HepG2 (cell line): ENCODE measurements around the gene HNRNPL. TPM values are rescaled to one million over a fixed set of nuclear protein-coding genes. Genes with fewer than 3 reads are reported as not detected.

Experiments used
- CENPT ChIP-seq: sonication (generic); formaldehyde crosslinking; IDR thresholded peaks from 2 replicates; pipeline ENCODE4 v1.8.0; 2022; ENCODE audit warnings: low read depth, mild to moderate bottlenecking, moderate library complexity, missing genetic modification reagents
- HOXA5 ChIP-seq: sonication (generic); formaldehyde crosslinking; IDR thresholded peaks from 2 replicates; pipeline ENCODE4 v1.4.0; 2020; ENCODE audit warnings: missing genetic modification reagents
- PHF20 ChIP-seq: sonication (generic); formaldehyde crosslinking; IDR thresholded peaks from 2 replicates; pipeline ENCODE4 v1.5.0; 2020; ENCODE audit warnings: mild to moderate bottlenecking, missing genetic modification reagents
- SSRP1 ChIP-seq: IDR thresholded peaks from 2 replicates; pipeline ENCODE4 v1.6.1; 2016; ENCODE audit warnings: control low read depth
- ZFP62 ChIP-seq: sonication (generic); formaldehyde crosslinking; IDR thresholded peaks from 2 replicates; pipeline ENCODE4 v1.4.0; 2020; ENCODE audit warnings: missing genetic modification reagents
- ZFX ChIP-seq: sonication (generic); formaldehyde crosslinking; IDR thresholded peaks from 2 replicates; pipeline ENCODE4 v1.4.0; 2020; ENCODE audit warnings: mild to moderate bottlenecking, low read depth, missing genetic modification reagents, moderate library complexity
- ZFY ChIP-seq: sonication (generic); formaldehyde crosslinking; IDR thresholded peaks from 2 replicates; pipeline ENCODE4 v1.4.0; 2020; ENCODE audit warnings: missing genetic modification reagents
- ZNF747 ChIP-seq: sonication (generic); formaldehyde crosslinking; IDR thresholded peaks from 2 replicates; pipeline ENCODE4 v1.8.1; 2023; ENCODE audit warnings: missing genetic modification reagents, mild to moderate bottlenecking, borderline replicate concordance
- ZSCAN25 ChIP-seq: sonication (generic); formaldehyde crosslinking; IDR thresholded peaks from 2 replicates; pipeline ENCODE4 v1.8.0; 2022; ENCODE audit warnings: mild to moderate bottlenecking, missing genetic modification reagents
- polyA plus RNA-seq, 8 experiments: library from polyadenylated mRNA; depleted of rRNA in 3 of 8; stranded (reverse) in 7 of 8; unstranded in 1 of 8; fragments of >200 nt; fragmentation: Illumina TruSeq in 4 of 8; extraction: Trizol in 4 of 8; gene quantifications; 2 replicates each; pipeline versions ENCODE4 v1.2.1 to v1.2.3, GENCODE V29; 2011 to 2016; ENCODE audit warnings: low read depth in 4 of 8, missing spikeins in 1 of 8, mixed read lengths in 1 of 8; ENCODE audit not compliant: insufficient read depth in 1 of 8
- total RNA-seq, 5 experiments: library from RNA; depleted of rRNA; stranded (reverse); fragments of >200 nt; fragmentation: Illumina TruSeq; extraction: Trizol; gene quantifications; 2 replicates each; pipeline ENCODE4 v1.2.3, GENCODE V29; 2016; ENCODE audit warnings: low read depth in 1 of 5
- TF ChIP-seq, protein P1 (sequence below): sonication (generic); formaldehyde crosslinking; IDR thresholded peaks from 2 replicates; pipeline ENCODE4 v1.8.0; 2022; ENCODE audit warnings: missing genetic modification reagents, mild to moderate bottlenecking, inconsistent platforms, borderline replicate concordance
- TF ChIP-seq, protein P2 (sequence below): sonication (generic); formaldehyde crosslinking; IDR thresholded peaks from 2 replicates; pipeline ENCODE4 v1.4.0; 2020; ENCODE audit warnings: mild to moderate bottlenecking, missing genetic modification reagents
- TF ChIP-seq, protein P3 (sequence below): sonication (generic); formaldehyde crosslinking; conservative IDR thresholded peaks from 2 replicates; pipeline ENCODE4 v1.4.0; 2020; ENCODE audit warnings: mild to moderate bottlenecking, missing genetic modification reagents, moderate library complexity
- TF ChIP-seq, protein P4 (sequence below): sonication (generic); formaldehyde crosslinking; IDR thresholded peaks from 2 replicates; pipeline ENCODE4 v1.8.0; 2022; ENCODE audit warnings: mild to moderate bottlenecking, missing genetic modification reagents; ENCODE audit not compliant: insufficient replicate concordance
- TF ChIP-seq, protein P5 (sequence below): sonication (generic); formaldehyde crosslinking; IDR thresholded peaks from 2 replicates; pipeline ENCODE4 v1.4.0; 2020; ENCODE audit warnings: mild to moderate bottlenecking, missing genetic modification reagents

HNRNPL gene
- total and polyA plus RNA-seq, 2 of the 13 experiments (the other 11 are each of a cell fraction or from before 2014, with no cell fraction given) = 156 to 278 TPM

DNA sequence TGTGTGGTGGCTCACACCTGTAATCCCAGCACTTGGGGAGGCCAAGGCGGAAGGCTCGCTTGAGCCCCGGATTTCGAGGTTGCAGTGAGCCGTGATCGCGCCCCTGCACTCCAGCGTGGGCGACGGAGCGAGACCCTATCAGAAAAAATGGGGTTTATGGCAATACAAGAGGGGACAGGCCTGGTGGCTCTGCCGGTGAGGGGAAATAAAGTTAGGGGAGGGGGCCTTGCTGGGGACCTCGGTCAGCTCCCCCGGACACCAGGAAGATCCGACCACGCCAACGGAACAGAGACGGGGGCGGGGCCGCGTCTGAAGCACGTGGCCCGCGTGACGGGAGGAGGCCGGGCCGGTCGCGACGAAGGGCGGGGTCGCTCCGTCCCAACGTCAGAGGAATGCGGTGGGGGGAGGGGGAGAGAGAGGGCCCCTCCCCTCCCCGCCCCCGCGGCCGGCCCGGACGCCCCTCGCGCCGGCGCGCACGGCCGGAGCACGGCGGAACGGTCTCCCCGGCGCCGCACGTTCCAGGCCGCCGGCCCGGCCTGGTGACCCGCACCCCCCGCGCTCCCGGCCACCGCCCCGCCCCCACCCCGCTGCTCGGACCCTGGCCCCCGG, 1.9 kb upstream of the HNRNPL start (continued):
- TF ChIP-seq, protein P1, sequence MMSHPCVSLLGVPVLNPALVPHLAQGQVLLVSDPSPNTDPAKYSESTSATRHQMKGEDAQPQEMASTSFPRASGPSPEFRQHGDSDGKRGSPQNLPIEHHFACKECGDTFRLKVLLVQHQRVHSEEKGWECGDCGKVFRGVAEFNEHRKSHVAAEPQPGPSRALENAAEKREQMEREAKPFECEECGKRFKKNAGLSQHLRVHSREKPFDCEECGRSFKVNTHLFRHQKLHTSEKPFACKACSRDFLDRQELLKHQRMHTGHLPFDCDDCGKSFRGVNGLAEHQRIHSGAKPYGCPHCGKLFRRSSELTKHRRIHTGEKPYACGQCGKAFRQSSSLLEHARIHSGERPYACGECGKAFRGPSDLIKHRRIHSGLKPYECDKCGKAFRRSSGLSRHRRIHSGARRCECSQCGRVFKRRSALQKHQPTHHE (CRISPR knock-in tag) = no peak
- TF ChIP-seq CENPT (CRISPR knock-in tag) (no peak; the same call in 1 of the 2 replicates), HOXA5 (CRISPR knock-in tag) (peak; percentile 56), ZFY (peak; percentile 76), ZSCAN25 (CRISPR knock-in tag) (no peak), ZFX (CRISPR knock-in tag) (peak; percentile 72), ZFP62 (CRISPR knock-in tag) (no peak), SSRP1 (CRISPR knock-in tag) (no peak), ZNF747 (CRISPR knock-in tag) (no peak; the same call in 1 of the 2 replicates), PHF20 (no peak)
- TF ChIP-seq, protein P2, sequence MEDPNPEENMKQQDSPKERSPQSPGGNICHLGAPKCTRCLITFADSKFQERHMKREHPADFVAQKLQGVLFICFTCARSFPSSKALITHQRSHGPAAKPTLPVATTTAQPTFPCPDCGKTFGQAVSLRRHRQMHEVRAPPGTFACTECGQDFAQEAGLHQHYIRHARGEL (CRISPR knock-in tag) = no peak
- TF ChIP-seq, protein P3, sequence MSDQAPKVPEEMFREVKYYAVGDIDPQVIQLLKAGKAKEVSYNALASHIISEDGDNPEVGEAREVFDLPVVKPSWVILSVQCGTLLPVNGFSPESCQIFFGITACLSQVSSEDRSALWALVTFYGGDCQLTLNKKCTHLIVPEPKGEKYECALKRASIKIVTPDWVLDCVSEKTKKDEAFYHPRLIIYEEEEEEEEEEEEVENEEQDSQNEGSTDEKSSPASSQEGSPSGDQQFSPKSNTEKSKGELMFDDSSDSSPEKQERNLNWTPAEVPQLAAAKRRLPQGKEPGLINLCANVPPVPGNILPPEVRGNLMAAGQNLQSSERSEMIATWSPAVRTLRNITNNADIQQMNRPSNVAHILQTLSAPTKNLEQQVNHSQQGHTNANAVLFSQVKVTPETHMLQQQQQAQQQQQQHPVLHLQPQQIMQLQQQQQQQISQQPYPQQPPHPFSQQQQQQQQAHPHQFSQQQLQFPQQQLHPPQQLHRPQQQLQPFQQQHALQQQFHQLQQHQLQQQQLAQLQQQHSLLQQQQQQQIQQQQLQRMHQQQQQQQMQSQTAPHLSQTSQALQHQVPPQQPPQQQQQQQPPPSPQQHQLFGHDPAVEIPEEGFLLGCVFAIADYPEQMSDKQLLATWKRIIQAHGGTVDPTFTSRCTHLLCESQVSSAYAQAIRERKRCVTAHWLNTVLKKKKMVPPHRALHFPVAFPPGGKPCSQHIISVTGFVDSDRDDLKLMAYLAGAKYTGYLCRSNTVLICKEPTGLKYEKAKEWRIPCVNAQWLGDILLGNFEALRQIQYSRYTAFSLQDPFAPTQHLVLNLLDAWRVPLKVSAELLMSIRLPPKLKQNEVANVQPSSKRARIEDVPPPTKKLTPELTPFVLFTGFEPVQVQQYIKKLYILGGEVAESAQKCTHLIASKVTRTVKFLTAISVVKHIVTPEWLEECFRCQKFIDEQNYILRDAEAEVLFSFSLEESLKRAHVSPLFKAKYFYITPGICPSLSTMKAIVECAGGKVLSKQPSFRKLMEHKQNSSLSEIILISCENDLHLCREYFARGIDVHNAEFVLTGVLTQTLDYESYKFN (CRISPR knock-in tag) = peak; percentile 44
- TF ChIP-seq, protein P4, sequence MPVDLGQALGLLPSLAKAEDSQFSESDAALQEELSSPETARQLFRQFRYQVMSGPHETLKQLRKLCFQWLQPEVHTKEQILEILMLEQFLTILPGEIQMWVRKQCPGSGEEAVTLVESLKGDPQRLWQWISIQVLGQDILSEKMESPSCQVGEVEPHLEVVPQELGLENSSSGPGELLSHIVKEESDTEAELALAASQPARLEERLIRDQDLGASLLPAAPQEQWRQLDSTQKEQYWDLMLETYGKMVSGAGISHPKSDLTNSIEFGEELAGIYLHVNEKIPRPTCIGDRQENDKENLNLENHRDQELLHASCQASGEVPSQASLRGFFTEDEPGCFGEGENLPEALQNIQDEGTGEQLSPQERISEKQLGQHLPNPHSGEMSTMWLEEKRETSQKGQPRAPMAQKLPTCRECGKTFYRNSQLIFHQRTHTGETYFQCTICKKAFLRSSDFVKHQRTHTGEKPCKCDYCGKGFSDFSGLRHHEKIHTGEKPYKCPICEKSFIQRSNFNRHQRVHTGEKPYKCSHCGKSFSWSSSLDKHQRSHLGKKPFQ (CRISPR knock-in tag) = no peak
- TF ChIP-seq, protein P5, sequence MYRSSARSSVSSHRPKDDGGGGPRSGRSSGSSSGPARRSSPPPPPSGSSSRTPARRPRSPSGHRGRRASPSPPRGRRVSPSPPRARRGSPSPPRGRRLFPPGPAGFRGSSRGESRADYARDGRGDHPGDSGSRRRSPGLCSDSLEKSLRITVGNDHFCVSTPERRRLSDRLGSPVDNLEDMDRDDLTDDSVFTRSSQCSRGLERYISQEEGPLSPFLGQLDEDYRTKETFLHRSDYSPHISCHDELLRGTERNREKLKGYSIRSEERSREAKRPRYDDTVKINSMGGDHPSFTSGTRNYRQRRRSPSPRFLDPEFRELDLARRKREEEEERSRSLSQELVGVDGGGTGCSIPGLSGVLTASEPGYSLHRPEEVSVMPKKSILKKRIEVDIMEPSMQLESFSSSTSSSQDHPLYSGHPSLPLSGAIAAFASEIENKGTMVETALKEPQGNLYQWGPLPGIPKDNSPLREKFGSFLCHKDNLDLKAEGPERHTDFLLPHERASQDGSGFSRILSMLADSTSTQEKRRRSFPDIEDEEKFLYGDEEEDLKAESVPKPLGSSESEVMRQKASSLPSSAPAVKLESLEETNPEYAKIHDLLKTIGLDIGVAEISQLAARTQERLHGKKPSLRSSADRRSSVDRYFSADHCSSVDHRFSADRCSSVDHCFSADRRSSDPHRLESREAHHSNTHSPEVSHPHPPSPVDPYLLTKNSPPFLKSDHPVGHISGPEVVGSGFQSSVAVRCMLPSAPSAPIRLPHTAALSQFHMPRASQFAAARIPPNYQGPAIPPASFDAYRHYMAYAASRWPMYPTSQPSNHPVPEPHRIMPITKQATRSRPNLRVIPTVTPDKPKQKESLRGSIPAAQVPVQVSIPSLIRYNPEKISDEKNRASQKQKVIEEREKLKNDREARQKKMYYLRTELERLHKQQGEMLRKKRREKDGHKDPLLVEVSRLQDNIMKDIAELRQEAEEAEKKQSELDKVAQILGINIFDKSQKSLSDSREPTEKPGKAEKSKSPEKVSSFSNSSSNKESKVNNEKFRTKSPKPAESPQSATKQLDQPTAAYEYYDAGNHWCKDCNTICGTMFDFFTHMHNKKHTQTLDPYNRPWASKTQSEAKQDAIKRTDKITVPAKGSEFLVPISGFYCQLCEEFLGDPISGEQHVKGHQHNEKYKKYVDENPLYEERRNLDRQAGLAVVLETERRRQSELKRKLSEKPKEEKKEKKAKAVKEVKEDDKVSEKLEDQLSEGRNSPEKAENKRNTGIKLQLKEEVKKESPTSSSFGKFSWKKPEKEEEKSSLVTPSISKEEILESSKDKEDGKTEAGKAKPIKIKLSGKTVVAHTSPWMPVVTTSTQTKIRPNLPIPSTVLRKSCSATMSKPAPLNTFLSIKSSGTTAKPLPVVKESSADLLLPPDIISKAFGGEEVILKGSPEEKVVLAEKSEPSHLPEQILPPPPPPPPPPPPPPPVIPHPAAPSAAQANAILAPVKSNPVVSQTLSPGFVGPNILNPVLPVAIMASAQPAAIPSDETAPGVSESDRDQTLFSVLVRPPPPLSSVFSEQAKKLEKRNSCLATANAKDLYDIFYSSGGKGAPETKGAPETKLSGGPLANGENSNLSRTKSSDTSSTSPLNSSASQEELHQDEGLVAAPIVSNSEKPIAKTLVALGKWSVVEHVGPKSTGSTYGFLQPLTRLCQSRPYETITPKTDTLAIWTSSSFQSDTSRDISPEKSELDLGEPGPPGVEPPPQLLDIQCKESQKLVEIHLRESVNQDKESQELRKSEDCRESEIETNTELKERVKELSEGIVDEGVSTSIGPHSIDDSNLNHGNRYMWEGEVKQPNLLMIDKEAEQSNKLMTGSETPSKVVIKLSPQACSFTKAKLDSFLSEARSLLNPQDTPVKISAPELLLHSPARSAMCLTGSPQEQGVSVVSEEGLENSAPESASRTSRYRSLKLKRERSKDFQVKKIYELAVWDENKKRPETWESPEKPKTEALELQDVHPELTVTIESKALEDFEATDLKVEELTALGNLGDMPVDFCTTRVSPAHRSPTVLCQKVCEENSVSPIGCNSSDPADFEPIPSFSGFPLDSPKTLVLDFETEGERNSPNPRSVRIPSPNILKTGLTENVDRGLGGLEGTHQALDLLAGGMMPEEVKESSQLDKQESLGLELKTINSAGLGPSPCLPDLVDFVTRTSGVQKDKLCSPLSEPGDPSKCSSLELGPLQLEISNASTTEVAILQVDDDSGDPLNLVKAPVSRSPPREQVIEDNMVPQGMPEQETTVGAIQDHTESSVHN = no peak; the same call in 1 of the 2 replicates
